ENCODE data around the gene SYT10.
"Not testable (repeated sequence)": the region's sequence is repeated elsewhere in the genome, so short reads cannot be mapped to it uniquely, and the experiment has no call there.

The SYT10 gene

GRCh38 chr12:33439587-33440011 lies at the start of gene SYT10:
SYT10 (minus strand) TSS chr12:33439819; CDS start chr12:33439522, 297 bp downstream.
- DNase-seq (ENCODE audit: low read depth in 2 of 2) = no peak

- no peak for DNase-seq (ENCODE audit: low read depth in 2 of 2)
Measured at GRCh38 chr12:33488036-33488435, 48.4 kb upstream of the SYT10 start.

- no peak for DNase-seq (ENCODE audit: low read depth in 2 of 2)
Measured at GRCh38 chr12:33486058-33486457, 46.4 kb upstream of the SYT10 start.

GRCh38 chr12:33484161-33484560 lies 44.5 kb upstream of the SYT10 start:
- no peak for DNase-seq (ENCODE audit: low read depth in 2 of 2)

- no peak for DNase-seq (ENCODE audit: low read depth in 2 of 2)
Measured at GRCh38 chr12:33480366-33480765, 40.7 kb upstream of the SYT10 start.

GRCh38 chr12:33476058-33476457 lies 36.4 kb upstream of the SYT10 start:
- no peak for DNase-seq (ENCODE audit: low read depth in 2 of 2)

GRCh38 chr12:33472299-33472698 lies 32.7 kb upstream of the SYT10 start:
- DNase-seq (ENCODE audit: low read depth in 2 of 2) = no peak

GRCh38 chr12:33455096-33455495 lies 15.5 kb upstream of the SYT10 start:
- no peak for DNase-seq (ENCODE audit: low read depth in 2 of 2)

GRCh38 chr12:33450480-33450879 lies 10.9 kb upstream of the SYT10 start:
- DNase-seq (ENCODE audit: low read depth in 2 of 2) = no peak

GRCh38 chr12:33440477-33440876 lies 858 bp upstream of the SYT10 start:
- DNase-seq (ENCODE audit: low read depth in 2 of 2) = no peak

- no peak for DNase-seq (ENCODE audit: low read depth in 2 of 2)
Measured at GRCh38 chr12:33438851-33439586, 600 bp downstream of the SYT10 start.

GRCh38 chr12:33438025-33438772 lies 1.4 kb downstream of the SYT10 start:
- DNase-seq (ENCODE audit: low read depth in 2 of 2) = no peak

GRCh38 chr12:33437598-33437997 lies 2.0 kb downstream of the SYT10 start:
- no peak for DNase-seq (ENCODE audit: low read depth in 2 of 2)

- no peak for DNase-seq (ENCODE audit: low read depth in 2 of 2)
Measured at GRCh38 chr12:33432992-33433391, 6.6 kb downstream of the SYT10 start.

GRCh38 chr12:33431648-33432047 lies 8.0 kb downstream of the SYT10 start:
- DNase-seq (ENCODE audit: low read depth in 2 of 2) = no peak

GRCh38 chr12:33429468-33429867 lies 10.2 kb downstream of the SYT10 start:
- DNase-seq (ENCODE audit: low read depth in 2 of 2) = no peak

- no peak for DNase-seq (ENCODE audit: low read depth in 2 of 2)
Measured at GRCh38 chr12:33427071-33427470, 12.5 kb downstream of the SYT10 start.

- no peak for DNase-seq (ENCODE audit: low read depth in 2 of 2)
Measured at GRCh38 chr12:33423706-33424105, 15.9 kb downstream of the SYT10 start.

- not testable (repeated sequence) for DNase-seq (ENCODE audit: low read depth in 2 of 2)
Measured at GRCh38 chr12:33412410-33412809, 27.2 kb downstream of the SYT10 start.

- DNase-seq (ENCODE audit: low read depth in 2 of 2) = no peak
Measured at GRCh38 chr12:33383503-33383902, 56.1 kb downstream of the SYT10 start.

GRCh38 chr12:33376153-33376552 lies 63.5 kb downstream of the SYT10 start:
- no peak for DNase-seq (ENCODE audit: low read depth in 2 of 2)

GRCh38 chr12:33370318-33370717 lies 69.3 kb downstream of the SYT10 start:
- no peak for DNase-seq (ENCODE audit: low read depth in 2 of 2)

- DNase-seq (ENCODE audit: low read depth in 2 of 2) = no peak
Measured at GRCh38 chr12:33357181-33357580, 82.4 kb downstream of the SYT10 start.
